HepG2 (cell line): ENCODE results near the gene DIPK1B.

ENCODE experiments used
- POLR2AphosphoS2 ChIP-seq: IDR thresholded peaks from 2 replicates; pipeline ENCODE4 v1.6.1; 2011; ENCODE audit warnings: low read depth, low read length, improper control_type of control experiment
- TAF1 ChIP-seq: sonication (generic); formaldehyde crosslinking; IDR thresholded peaks from 2 replicates; pipeline ENCODE4 v1.4.0; 2020; ENCODE audit warnings: missing genetic modification reagents
- YY1 ChIP-seq: IDR thresholded peaks from 2 replicates; pipeline ENCODE4 v1.6.1; 2011; ENCODE audit warnings: low read length, low read depth, moderate library complexity, mild to moderate bottlenecking; ENCODE audit not compliant: insufficient read depth, insufficient replicate concordance
- ZNF180 ChIP-seq: sonication (generic); formaldehyde crosslinking; IDR thresholded peaks from 2 replicates; pipeline ENCODE4 v1.4.0; 2020; ENCODE audit warnings: low read depth, missing genetic modification reagents, borderline replicate concordance
- ZSCAN31 ChIP-seq: sonication (generic); formaldehyde crosslinking; IDR thresholded peaks from 2 replicates; pipeline ENCODE4 v1.5.0; 2020; ENCODE audit warnings: low read depth, mild to moderate bottlenecking, missing genetic modification reagents
- TF ChIP-seq, protein P1 (sequence below): sonication (generic); formaldehyde crosslinking; IDR thresholded peaks from 2 replicates; pipeline ENCODE4 v1.5.0; 2020; ENCODE audit warnings: missing genetic modification reagents, mild to moderate bottlenecking, borderline replicate concordance
- TF ChIP-seq, protein P2 (sequence below): sonication (generic); formaldehyde crosslinking; IDR thresholded peaks from 2 replicates; pipeline ENCODE4 v1.5.0; 2020; ENCODE audit warnings: mild to moderate bottlenecking, missing genetic modification reagents, moderate library complexity
- TF ChIP-seq, protein P3 (sequence below): sonication (generic); formaldehyde crosslinking; IDR thresholded peaks from 2 replicates; pipeline ENCODE4 v1.8.1; 2023; ENCODE audit warnings: mild to moderate bottlenecking, missing genetic modification reagents, borderline replicate concordance
- TF ChIP-seq, protein P4 (sequence below): sonication (generic); formaldehyde crosslinking; IDR thresholded peaks from 2 replicates; pipeline ENCODE4 v1.5.1; 2020; ENCODE audit warnings: mild to moderate bottlenecking, missing genetic modification reagents, moderate library complexity

DNA sequence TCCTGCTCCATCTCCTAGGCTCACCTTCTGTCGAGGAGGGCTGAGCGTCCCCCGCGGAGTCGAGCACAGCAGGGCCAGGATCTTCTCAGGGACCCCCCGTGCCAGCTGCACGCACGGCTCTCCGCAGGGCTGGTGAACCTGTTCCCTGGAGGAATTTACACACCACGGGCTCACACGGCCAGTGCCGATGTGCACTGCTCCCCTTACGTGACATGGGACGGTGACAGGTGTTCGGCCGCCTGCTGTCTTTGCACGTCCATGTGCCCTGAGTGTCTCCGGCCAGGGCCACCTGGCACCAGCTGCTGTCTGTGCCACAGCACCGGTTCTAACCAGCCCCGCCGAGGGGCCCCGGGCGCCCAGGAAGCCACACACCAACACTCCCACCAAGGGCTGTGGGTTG is 16.4 kb upstream of the DIPK1B start:
- TF ChIP-seq ZNF180 (CRISPR knock-in tag) (no peak), TAF1 (CRISPR knock-in tag) (no peak), POLR2AphosphoS2 (no peak), ZSCAN31 (no peak), YY1 (no peak)
- TF ChIP-seq, protein P1, sequence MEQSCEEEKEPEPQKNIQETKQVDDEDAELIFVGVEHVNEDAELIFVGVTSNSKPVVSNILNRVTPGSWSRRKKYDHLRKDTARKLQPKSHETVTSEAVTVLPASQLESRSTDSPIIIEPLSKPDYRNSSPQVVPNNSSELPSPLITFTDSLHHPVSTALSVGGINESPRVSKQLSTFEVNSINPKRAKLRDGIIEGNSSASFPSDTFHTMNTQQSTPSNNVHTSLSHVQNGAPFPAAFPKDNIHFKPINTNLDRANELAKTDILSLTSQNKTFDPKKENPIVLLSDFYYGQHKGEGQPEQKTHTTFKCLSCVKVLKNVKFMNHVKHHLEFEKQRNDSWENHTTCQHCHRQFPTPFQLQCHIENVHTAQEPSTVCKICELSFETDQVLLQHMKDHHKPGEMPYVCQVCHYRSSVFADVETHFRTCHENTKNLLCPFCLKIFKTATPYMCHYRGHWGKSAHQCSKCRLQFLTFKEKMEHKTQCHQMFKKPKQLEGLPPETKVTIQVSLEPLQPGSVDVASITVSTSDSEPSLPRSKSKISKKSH (CRISPR knock-in tag) = no peak
- TF ChIP-seq, protein P2, sequence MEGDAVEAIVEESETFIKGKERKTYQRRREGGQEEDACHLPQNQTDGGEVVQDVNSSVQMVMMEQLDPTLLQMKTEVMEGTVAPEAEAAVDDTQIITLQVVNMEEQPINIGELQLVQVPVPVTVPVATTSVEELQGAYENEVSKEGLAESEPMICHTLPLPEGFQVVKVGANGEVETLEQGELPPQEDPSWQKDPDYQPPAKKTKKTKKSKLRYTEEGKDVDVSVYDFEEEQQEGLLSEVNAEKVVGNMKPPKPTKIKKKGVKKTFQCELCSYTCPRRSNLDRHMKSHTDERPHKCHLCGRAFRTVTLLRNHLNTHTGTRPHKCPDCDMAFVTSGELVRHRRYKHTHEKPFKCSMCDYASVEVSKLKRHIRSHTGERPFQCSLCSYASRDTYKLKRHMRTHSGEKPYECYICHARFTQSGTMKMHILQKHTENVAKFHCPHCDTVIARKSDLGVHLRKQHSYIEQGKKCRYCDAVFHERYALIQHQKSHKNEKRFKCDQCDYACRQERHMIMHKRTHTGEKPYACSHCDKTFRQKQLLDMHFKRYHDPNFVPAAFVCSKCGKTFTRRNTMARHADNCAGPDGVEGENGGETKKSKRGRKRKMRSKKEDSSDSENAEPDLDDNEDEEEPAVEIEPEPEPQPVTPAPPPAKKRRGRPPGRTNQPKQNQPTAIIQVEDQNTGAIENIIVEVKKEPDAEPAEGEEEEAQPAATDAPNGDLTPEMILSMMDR (CRISPR knock-in tag) = no peak
- TF ChIP-seq, protein P3, sequence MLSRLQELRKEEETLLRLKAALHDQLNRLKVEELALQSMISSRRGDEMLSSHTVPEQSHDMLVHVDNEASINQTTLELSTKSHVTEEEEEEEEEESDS (CRISPR knock-in tag) = no peak
- TF ChIP-seq, protein P4, sequence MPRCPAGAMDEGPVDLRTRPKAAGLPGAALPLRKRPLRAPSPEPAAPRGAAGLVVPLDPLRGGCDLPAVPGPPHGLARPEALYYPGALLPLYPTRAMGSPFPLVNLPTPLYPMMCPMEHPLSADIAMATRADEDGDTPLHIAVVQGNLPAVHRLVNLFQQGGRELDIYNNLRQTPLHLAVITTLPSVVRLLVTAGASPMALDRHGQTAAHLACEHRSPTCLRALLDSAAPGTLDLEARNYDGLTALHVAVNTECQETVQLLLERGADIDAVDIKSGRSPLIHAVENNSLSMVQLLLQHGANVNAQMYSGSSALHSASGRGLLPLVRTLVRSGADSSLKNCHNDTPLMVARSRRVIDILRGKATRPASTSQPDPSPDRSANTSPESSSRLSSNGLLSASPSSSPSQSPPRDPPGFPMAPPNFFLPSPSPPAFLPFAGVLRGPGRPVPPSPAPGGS (CRISPR knock-in tag) = no peak
